HG02840 (cell line): ENCODE measurements around the gene LEMD2.

Source experiments
- ATAC-seq: cut with Tn5 transposase; IDR thresholded peaks from one replicate; pipeline ENCODE4 v1.9.1; 2021; ENCODE audit warnings: mild to moderate bottlenecking, moderate library complexity, moderate number of reproducible peaks; ENCODE audit not compliant: unreplicated experiment, low FRiP score

Gene LEMD2

DNA sequence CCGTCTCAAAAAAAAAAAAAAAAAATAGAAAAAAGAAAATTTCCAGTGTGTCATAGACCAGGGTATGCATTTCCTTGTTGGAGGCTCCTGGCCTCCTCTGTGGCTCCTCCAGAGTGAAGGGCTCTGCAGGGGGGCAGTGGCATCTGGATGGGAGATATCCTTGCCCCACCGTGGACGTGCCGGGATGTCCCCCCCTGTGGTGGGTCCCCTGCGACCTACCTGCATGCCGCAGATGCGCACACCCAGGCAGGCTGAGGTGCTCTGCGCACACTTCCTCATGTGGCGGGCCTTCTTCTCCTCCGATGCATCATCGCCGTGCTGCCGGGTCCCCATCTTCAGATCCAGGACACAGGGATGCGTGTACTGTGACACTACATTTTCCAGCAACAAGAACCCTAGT lies 63.7 kb downstream of the LEMD2 start:
- ATAC-seq, result no peak

DNA sequence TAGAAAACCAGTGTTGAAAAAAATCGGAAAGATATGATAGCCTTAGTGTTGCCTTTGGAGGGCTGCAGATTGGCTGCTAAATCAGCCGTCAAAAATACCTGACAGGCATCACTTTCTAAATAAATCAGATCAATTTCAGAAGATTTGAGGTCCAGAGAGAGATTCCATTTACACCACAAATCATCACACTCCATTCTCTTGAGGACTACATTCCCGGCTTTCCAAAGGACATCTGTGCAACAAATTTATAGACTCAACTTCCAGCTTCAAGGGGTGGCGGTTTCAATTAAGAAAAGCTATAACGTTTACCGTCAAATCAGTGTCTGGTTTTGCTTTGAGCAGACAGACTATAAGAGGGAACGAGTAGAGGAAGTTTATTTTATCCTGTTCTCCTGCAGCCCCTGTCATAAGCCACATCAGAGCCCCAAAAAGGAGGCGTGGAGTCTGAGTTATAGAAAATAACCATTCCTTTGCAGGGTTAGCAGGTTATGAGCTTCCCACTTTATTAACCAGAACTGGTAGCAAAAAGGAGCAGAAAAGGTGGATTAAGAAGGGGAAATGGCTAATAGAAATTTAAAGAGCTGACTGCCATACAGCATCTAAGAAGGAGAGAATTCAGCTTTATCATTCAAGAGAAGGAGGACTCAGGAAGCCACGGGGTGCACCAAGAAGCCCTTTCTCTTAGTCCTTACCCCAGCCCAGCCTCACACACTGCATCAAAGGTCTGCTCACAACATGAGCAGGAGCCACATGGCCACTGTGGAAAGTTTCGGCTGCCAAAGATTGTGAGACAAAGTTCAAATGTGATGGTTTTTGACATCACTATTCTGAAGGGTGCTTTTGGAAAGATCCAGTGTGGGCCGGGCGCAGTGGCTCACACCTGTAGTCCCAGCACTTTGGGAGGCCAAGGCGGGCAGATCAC lies 64.6 kb downstream of the LEMD2 start:
- ATAC-seq, result no peak

DNA sequence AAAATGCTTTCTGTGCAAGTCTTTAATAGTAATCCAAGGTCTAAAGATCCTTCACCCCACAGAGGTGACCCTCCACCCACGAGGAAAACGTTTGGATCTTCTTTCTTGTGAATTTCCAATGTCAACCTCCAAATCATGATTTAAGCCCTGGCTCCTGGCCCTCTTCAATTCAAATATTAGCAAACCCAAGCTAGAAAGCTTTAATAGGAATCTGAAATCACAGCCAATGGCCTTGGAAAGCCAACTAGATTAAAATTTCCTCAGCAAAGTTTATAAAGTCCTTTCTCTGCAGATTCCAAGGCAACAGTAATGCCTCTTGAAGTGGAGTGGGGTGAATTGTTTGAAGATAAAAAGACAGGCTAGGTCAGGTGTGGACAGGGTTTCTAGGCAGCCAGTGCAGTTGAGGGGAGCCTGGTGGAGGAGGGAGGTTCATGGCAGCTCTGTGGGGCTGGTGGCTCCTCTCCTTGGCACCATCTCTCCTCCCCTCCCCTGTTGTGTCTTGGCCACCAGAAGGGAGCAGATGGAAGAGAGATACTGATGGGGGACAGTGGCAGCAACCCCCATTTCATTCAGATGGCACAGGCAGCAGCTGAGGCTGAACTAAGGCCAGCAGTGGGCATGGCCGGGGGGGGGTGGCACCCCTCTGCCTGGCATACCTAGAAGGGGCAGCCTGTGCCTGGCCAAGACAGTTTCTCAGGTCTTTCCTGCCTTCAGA lies 65.4 kb downstream of the LEMD2 start:
- ATAC-seq, result no peak

DNA sequence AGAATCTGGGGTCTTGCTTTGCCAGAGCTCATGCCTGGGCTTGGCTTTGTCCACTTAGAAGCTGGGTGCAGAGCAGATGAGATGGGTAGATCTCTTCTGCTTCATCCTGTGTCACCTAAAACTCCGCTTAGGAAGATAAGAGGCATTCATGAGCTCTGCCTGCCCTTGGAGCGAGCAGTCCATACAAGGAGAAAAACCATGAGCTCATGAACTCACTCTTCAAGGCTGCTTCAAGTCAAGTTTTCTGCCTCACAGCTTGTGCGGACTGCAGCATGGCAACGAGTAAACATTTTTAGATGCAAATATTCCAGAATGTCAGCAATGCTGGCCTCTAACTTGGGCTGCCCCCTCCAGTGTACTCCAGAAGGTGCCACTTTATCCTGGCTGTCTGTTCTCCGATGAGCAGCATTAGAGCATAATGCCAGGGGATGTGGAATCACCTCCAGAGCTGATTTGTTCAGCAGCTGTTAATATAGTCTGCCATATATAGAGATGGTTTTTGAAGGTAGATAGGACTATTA lies 66.8 kb downstream of the LEMD2 start:
- no peak for ATAC-seq

DNA sequence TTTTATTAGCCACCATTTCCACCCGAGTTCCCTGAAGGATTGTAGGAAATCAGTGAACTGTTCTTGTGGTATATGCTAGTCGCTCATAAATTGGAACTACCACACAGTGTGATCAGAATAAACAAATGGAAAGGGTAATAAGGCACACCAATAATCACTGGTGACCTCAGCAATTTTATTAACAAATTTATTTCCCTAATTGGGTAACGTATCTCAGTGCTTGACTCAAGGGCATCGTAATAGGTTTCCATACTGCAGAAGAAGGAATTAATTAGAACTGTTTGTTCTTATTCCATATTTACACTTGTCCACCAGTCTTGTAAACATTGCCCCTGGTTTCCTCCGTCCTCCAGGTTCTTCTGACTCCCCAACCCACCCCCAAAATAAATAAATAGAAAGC lies 67.4 kb downstream of the LEMD2 start:
- no peak for ATAC-seq
